Epithelial cell of proximal tubule (primary cell): ENCODE measurements around the gene TRAFD1. TPM values are rescaled to one million over a fixed set of nuclear protein-coding genes. Genes with fewer than 3 reads are reported as not detected.

Source experiments
- DNase-seq: peaks from one replicate; pipeline ENCODE4 v3.0.0-alpha.2; 2011; ENCODE audit warnings: low read depth
- H3K4me3 ChIP-seq: 2 replicates; pipeline ENCODE4 v1.5.1; 2011; ENCODE audit warnings: low read depth, mild to moderate bottlenecking, low read length
- total RNA-seq: library from RNA; depleted of rRNA; stranded (reverse); fragments of >200 nt; gene quantifications from 2 replicates; pipeline ENCODE4 v1.2.3, GENCODE V29; 2015
- TF ChIP-seq, protein P1 (sequence below): conservative IDR thresholded peaks from 2 replicates; pipeline ENCODE4 v1.5.1; 2012; ENCODE audit warnings: low read depth, mild to moderate bottlenecking, low read length

Gene TRAFD1
- total RNA-seq, 1 donor from 2014 or later, result 19.0 TPM

DNA sequence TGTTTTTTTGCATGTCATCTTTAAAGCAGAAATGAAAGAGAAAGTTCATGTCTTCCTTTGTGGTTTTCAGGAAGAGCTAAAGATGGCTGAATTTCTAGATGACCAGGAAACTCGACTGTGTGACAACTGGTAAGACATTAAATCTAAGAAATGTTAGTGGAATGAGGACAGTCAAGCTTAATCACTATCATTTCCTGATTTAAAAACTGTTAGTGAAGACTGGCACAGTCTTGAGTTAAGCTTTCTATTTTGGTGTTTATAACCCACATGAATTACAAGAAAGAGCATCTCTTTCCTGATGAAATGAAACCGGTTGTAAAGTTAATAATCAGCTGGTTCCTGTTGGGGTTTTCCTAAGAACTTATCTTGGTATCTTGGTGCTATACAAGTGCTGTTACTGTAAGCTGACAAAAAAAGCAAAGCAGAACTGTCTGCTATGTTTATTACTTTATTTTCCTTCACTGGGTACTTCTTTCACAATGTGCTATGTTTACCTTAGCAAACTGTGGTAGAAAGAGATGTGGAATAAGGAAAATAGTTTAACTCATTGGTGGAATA lies 5.2 kb downstream of the TRAFD1 start:
- peak; percentile 37 for DNase-seq
- peak overlapping the region; percentile 5 for H3K4me3 ChIP-seq
- TF ChIP-seq, protein P1, sequence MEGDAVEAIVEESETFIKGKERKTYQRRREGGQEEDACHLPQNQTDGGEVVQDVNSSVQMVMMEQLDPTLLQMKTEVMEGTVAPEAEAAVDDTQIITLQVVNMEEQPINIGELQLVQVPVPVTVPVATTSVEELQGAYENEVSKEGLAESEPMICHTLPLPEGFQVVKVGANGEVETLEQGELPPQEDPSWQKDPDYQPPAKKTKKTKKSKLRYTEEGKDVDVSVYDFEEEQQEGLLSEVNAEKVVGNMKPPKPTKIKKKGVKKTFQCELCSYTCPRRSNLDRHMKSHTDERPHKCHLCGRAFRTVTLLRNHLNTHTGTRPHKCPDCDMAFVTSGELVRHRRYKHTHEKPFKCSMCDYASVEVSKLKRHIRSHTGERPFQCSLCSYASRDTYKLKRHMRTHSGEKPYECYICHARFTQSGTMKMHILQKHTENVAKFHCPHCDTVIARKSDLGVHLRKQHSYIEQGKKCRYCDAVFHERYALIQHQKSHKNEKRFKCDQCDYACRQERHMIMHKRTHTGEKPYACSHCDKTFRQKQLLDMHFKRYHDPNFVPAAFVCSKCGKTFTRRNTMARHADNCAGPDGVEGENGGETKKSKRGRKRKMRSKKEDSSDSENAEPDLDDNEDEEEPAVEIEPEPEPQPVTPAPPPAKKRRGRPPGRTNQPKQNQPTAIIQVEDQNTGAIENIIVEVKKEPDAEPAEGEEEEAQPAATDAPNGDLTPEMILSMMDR, result no peak

DNA sequence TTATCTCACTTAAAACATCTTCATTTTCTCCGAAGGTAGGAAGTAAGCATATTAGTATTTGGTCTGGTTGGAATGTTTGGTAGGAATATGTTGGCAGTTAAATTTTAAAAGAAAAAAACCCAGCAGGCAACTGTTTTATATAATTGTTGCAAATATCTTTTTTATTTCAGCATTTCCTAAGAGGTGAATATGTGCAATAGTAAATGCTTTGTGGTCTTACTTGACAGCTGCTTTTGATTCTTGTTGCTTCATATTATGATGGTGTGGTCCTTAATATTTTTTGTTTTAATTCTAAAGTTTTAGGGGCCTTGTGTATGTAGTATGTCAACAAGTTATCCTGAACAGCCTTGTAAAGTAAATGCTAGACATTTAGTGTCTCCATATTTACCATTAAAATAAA lies 6.3 kb downstream of the TRAFD1 start:
- TF ChIP-seq, protein P1, result no peak
- no peak for DNase-seq
- H3K4me3 ChIP-seq, result no peak overlapping the region

DNA sequence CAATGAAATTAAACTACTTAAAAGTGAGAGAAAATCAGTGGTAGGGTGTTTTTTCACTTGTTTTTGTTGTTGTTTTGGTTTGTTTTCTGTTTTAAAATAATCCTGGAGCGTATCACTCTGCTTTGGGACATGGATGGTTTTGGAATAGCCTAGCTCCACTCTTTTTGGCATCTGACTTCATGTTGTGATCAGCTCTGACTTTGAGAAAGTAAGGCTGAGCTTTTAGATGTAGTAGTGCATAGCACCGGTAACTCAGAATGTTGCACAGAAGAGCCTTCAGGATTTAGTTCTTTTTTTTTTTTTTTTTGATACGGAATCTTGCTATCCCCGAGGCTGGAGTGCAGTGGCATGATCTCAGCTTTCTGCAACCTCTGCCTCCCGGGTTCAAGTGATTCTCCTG lies 8.1 kb downstream of the TRAFD1 start:
- TF ChIP-seq, protein P1, result no peak
- H3K4me3 ChIP-seq, result no peak overlapping the region
- no peak for DNase-seq

DNA sequence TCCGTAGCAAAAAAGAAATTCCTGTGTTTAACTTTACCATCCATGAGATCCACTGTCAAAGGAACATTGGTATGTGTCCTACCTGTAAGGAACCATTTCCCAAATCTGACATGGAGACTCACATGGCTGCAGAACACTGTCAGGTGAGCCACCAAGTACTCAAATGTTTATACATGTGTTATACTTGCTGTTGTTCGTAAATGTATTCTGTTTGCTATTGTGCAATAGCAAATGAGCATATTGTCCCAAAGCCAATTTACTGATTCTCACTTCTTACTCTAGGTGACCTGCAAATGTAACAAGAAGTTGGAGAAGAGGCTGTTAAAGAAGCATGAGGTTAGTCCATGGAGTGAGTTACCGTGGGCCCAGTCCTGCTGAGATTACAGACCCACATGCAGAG lies 9.4 kb downstream of the TRAFD1 start:
- no peak overlapping the region for H3K4me3 ChIP-seq
- DNase-seq, result no peak
- TF ChIP-seq, protein P1, result no peak

DNA sequence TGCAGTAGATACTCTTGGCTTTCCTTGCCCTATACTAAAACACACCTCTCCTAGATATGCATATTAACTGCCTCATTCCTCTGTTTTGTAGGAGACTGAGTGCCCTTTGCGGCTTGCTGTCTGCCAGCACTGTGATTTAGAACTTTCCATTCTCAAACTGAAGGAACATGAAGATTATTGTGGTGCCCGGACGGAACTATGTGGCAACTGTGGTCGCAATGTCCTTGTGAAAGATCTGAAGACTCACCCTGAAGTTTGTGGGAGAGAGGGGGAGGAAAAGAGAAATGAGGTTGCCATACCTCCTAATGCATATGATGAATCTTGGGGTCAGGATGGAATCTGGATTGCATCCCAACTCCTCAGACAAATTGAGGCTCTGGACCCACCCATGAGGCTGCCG lies 15.4 kb downstream of the TRAFD1 start:
- DNase-seq, result no peak
- TF ChIP-seq, protein P1, result no peak
- H3K4me3 ChIP-seq, result no peak overlapping the region

DNA sequence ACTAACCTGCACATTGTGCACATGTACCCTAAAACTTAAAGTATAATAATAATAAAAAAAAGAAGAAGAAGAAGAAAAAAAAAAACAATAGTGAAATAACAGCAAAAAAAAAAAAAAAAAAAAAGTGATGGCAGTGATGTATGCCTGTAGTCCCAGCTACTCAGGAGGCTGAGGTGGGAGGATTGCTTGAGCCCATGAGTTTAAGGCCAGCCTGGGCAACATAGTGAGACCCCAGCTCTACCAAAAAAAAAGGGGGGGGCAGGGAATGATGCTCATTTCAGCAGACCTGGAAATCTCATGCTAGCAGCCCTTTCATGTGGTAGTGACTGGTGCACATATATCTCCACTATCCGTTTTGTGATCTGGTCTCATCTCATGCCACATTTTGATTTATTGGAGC lies 20.8 kb downstream of the TRAFD1 start:
- H3K4me3 ChIP-seq, result no peak overlapping the region
- no peak for DNase-seq
- TF ChIP-seq, protein P1, result no peak

DNA sequence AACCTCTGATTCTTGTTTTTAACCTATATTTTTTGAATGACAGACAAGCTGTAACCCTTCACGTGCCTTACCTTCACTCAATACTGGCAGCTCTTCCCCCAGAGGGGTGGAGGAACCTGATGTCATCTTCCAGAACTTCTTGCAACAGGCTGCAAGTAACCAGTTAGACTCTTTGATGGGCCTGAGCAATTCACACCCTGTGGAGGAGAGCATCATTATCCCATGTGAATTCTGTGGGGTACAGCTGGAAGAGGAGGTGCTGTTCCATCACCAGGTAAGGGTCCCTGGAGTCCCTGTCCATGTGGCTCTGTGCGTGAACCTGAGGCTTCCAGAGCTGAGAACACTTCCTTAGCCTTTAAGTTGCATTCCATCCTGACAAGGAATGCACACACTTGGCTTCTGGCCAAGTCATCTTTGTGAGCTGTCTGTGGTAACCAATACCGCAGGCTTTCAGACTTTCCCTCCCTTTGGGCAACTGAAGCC lies 22.7 kb downstream of the TRAFD1 start:
- no peak overlapping the region for H3K4me3 ChIP-seq
- TF ChIP-seq, protein P1, result no peak
- no peak for DNase-seq
